HepG2 (cell line): Measurements from ENCODE around the gene IRF3. TPM values are rescaled to one million over a fixed set of nuclear protein-coding genes. Genes with fewer than 3 reads are reported as not detected.
A peak's percentile ranks its signal among the peaks of the same experiment; 100 is the strongest.

Experiments
- ARHGAP35 ChIP-seq: sonication (generic); formaldehyde crosslinking; IDR thresholded peaks from 2 replicates; pipeline ENCODE4 v1.9.0; 2022; ENCODE audit warnings: mild to moderate bottlenecking, inconsistent platforms, moderate library complexity, missing genetic modification reagents, borderline replicate concordance
- ATF3 ChIP-seq: sonication (generic); formaldehyde crosslinking; IDR thresholded peaks from 2 replicates; pipeline ENCODE4 v1.4.0; 2020; ENCODE audit warnings: missing genetic modification reagents
- ATM ChIP-seq: fragments of 450-650 bp; IDR thresholded peaks from 2 replicates; pipeline ENCODE4 v1.7.1; 2017; ENCODE audit warnings: mild to moderate bottlenecking, borderline replicate concordance
- BRCA1 ChIP-seq: sonication (generic); formaldehyde crosslinking; IDR thresholded peaks from 2 replicates; pipeline ENCODE4 v1.4.0; 2020; ENCODE audit warnings: missing genetic modification reagents
- ESRRA ChIP-seq: sonication (generic); formaldehyde crosslinking; IDR thresholded peaks from 2 replicates; pipeline ENCODE4 v1.5.1; 2020; ENCODE audit warnings: mild to moderate bottlenecking, low read depth, missing genetic modification reagents
- MYC ChIP-seq: sonication (generic); formaldehyde crosslinking; IDR thresholded peaks from 2 replicates; pipeline ENCODE4 v1.9.0; 2021; ENCODE audit warnings: missing genetic modification reagents, borderline replicate concordance
- NR2F2 ChIP-seq: IDR thresholded peaks from 2 replicates; pipeline ENCODE4 v1.6.1; 2012; ENCODE audit warnings: low read depth, inconsistent platforms, borderline replicate concordance
- PRMT3 ChIP-seq: sonication (generic); formaldehyde crosslinking; IDR thresholded peaks from 2 replicates; pipeline ENCODE4 v1.8.1; 2022; ENCODE audit warnings: low read depth, mild to moderate bottlenecking, moderate library complexity, missing genetic modification reagents, borderline replicate concordance
- STAG1 ChIP-seq: sonication (generic); formaldehyde crosslinking; IDR thresholded peaks from 2 replicates; pipeline ENCODE4 v1.4.0; 2020; ENCODE audit warnings: missing genetic modification reagents
- THAP7 ChIP-seq: sonication (generic); formaldehyde crosslinking; IDR thresholded peaks from 2 replicates; pipeline ENCODE4 v1.8.1; 2023; ENCODE audit warnings: mild to moderate bottlenecking, missing genetic modification reagents
- UBTF ChIP-seq: sonication (generic); formaldehyde crosslinking; IDR thresholded peaks from 2 replicates; pipeline ENCODE4 v1.4.0; 2020; ENCODE audit warnings: mild to moderate bottlenecking, missing genetic modification reagents
- ZBTB38 ChIP-seq: sonication (generic); formaldehyde crosslinking; IDR thresholded peaks from 2 replicates; pipeline ENCODE4 v1.5.1; 2020; ENCODE audit warnings: mild to moderate bottlenecking, missing genetic modification reagents
- ZBTB7B ChIP-seq: sonication (generic); formaldehyde crosslinking; IDR thresholded peaks from 2 replicates; pipeline ENCODE4 v1.4.0; 2020; ENCODE audit warnings: missing genetic modification reagents
- ZNF333 ChIP-seq: sonication (generic); formaldehyde crosslinking; IDR thresholded peaks from 2 replicates; pipeline ENCODE4 v1.4.0; 2020; ENCODE audit warnings: mild to moderate bottlenecking, missing genetic modification reagents, borderline replicate concordance
- ZNF354B ChIP-seq: sonication (generic); formaldehyde crosslinking; IDR thresholded peaks from 2 replicates; pipeline ENCODE4 v1.8.0; 2022; ENCODE audit warnings: mild to moderate bottlenecking, missing genetic modification reagents
- ZNF563 ChIP-seq: sonication (generic); formaldehyde crosslinking; IDR thresholded peaks from 2 replicates; pipeline ENCODE4 v1.8.0; 2022; ENCODE audit warnings: mild to moderate bottlenecking, moderate library complexity, missing genetic modification reagents
- ZNF577 ChIP-seq: sonication (generic); formaldehyde crosslinking; IDR thresholded peaks from 2 replicates; pipeline ENCODE4 v1.4.0; 2020; ENCODE audit warnings: mild to moderate bottlenecking, low read depth, missing genetic modification reagents, borderline replicate concordance
- ZNF580 ChIP-seq: IDR thresholded peaks from 2 replicates; pipeline ENCODE4 v1.6.1; 2016; ENCODE audit warnings: low read depth, borderline replicate concordance
- ZNF605 ChIP-seq: sonication (generic); formaldehyde crosslinking; IDR thresholded peaks from 2 replicates; pipeline ENCODE4 v1.8.0; 2022; ENCODE audit warnings: mild to moderate bottlenecking, missing genetic modification reagents
- ZNF710 ChIP-seq: sonication (generic); formaldehyde crosslinking; IDR thresholded peaks from 2 replicates; pipeline ENCODE4 v1.5.0; 2020; ENCODE audit warnings: mild to moderate bottlenecking, missing genetic modification reagents, borderline replicate concordance
- ZNF746 ChIP-seq: sonication (generic); formaldehyde crosslinking; IDR thresholded peaks from 2 replicates; pipeline ENCODE4 v1.8.0; 2022; ENCODE audit warnings: mild to moderate bottlenecking, missing genetic modification reagents
- ZNF841 ChIP-seq: sonication (generic); formaldehyde crosslinking; IDR thresholded peaks from 2 replicates; pipeline ENCODE4 v1.8.1; 2023; ENCODE audit warnings: missing genetic modification reagents, borderline replicate concordance
- polyA plus RNA-seq, 8 experiments: library from polyadenylated mRNA; depleted of rRNA in 3 of 8; stranded (reverse) in 7 of 8; unstranded in 1 of 8; fragments of >200 nt; fragmentation: Illumina TruSeq in 4 of 8; extraction: Trizol in 4 of 8; gene quantifications; 2 replicates each; pipeline versions ENCODE4 v1.2.1 to v1.2.3, GENCODE V29; 2011 to 2016; ENCODE audit warnings: low read depth in 4 of 8, missing spikeins in 1 of 8, mixed read lengths in 1 of 8; ENCODE audit not compliant: insufficient read depth in 1 of 8
- total RNA-seq, 5 experiments: library from RNA; depleted of rRNA; stranded (reverse); fragments of >200 nt; fragmentation: Illumina TruSeq; extraction: Trizol; gene quantifications; 2 replicates each; pipeline ENCODE4 v1.2.3, GENCODE V29; 2016; ENCODE audit warnings: low read depth in 1 of 5
- TF ChIP-seq, protein P1 (sequence below): fragments of 450-650 bp; IDR thresholded peaks from 2 replicates; pipeline ENCODE4 v1.6.1; 2016

Gene IRF3
- total and polyA plus RNA-seq, 2 of the 13 experiments (the other 11 are each of a cell fraction or from before 2014, with no cell fraction given), result 61.9 to 65.5 TPM

DNA sequence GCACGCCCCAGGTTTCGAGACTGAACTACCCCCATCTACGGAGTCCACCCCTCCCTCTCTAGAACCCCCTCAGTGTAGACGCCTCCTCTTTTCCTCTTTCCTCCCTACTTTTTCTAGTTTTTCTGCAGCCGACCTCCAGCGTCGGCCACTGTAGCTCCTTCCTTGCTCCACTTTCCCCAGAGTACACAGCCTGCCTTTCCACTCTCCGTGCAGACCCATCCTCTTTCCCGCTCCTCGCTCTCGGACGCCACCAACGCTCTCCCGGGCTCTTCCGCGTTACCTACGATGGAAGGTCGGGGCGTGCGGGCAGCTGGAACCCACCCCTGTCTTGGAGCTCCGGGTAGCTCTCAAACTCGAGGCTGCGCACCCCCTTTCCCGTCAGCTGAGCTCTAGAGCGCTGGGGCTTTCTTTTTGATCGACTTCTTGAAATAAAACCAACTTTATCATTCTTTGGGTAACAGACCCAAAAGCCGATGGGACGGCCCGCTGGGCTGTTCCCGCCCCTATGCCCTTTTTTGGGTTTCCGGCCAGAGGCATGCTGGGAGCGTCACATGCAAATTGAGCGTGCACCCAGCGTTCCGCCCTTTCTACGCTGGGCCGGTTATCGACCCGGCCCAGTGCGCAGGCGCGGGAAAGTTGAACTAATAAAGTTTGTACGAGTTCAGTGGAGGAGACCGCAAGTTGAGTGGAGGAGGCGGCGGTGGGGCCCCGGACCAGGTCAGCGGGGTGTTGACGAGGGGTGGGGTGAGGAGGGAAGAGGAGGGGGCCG, at the start of gene IRF3, which contains the start of gene BCL2L12 (continued):
- TF ChIP-seq ZNF710 (no peak), MYC (CRISPR knock-in tag) (peak; percentile 66; the same call in 1 of the 2 replicates), BRCA1 (CRISPR knock-in tag) (peak; percentile 45; the same call in 1 of the 2 replicates), PRMT3 (no peak), ZNF605 (CRISPR knock-in tag) (peak; percentile 77), ZNF841 (CRISPR knock-in tag) (no peak), ZNF354B (no peak), ZNF563 (CRISPR knock-in tag) (no peak), ZBTB38 (CRISPR knock-in tag) (no peak), ZNF580 (CRISPR knock-in tag) (peak; percentile 48; the same call in 1 of the 2 replicates), ZBTB7B (no peak), ATF3 (no peak), ZNF746 (CRISPR knock-in tag) (0 out of 2 replicates have a peak, but pooled peaks have one; percentile 38), ARHGAP35 (CRISPR knock-in tag) (no peak), ESRRA (CRISPR knock-in tag) (no peak), THAP7 (CRISPR knock-in tag) (no peak), ATM (no peak), NR2F2 (no peak), ZNF577 (CRISPR knock-in tag) (no peak), ZNF333 (CRISPR knock-in tag) (no peak), UBTF (CRISPR knock-in tag) (peak; percentile 53), STAG1 (no peak)
- TF ChIP-seq, protein P1, sequence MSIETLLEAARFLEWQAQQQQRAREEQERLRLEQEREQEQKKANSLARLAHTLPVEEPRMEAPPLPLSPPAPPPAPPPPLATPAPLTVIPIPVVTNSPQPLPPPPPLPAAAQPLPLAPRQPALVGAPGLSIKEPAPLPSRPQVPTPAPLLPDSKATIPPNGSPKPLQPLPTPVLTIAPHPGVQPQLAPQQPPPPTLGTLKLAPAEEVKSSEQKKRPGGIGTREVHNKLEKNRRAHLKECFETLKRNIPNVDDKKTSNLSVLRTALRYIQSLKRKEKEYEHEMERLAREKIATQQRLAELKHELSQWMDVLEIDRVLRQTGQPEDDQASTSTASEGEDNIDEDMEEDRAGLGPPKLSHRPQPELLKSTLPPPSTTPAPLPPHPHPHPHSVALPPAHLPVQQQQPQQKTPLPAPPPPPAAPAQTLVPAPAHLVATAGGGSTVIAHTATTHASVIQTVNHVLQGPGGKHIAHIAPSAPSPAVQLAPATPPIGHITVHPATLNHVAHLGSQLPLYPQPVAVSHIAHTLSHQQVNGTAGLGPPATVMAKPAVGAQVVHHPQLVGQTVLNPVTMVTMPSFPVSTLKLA, result 0 out of 2 replicates have a peak, but pooled peaks have one; percentile 11
